ENCODE measurements around the gene CELF6. TPM values are rescaled to one million over a fixed set of nuclear protein-coding genes. Genes with fewer than 3 reads are reported as not detected.
A peak's percentile ranks its signal among the peaks of the same experiment; 100 is the strongest.

CELF6 gene
- total and polyA plus RNA-seq, 2 experiments from 2014 or later = 0.14 TPM; not detected in 1

GRCh38 chr15:72289597-72290325 is 30.2 kb downstream of the CELF6 start:
- H3K4me3 ChIP-seq = no peak overlapping the region
- peak; percentile 50 for ATAC-seq
- no peaks in the 10 kb centered on the region; the same call in 2 of the 3 replicates for H3K4me1 Mint-ChIP-seq

More at GRCh38 chr15:72289597-72290325, 30.2 kb downstream of the CELF6 start:
- Histone ChIP-seq H2AFZ (peak overlapping the region; percentile 63), H3K27ac (ENCODE audit: low read depth) (no peak overlapping the region), H3K36me3 (ENCODE audit: insufficient read depth) (no peaks in the 10 kb centered on the region), H3K4me2 (no peak overlapping the region), H3K4me1 (ENCODE audit: insufficient read depth) (no peaks in the 10 kb centered on the region), H3K79me2 (replicated peaks; ENCODE audit: insufficient read depth) (no peaks in the 10 kb centered on the region), H3K9me2 (ENCODE audit: insufficient read depth) (no peaks in the 10 kb centered on the region), H3F3A (replicated peaks; ENCODE audit: low read depth) (no peaks in the 10 kb centered on the region), H4K20me1 (replicated peaks; ENCODE audit: insufficient read depth) (no peaks in the 10 kb centered on the region), H3K27me3 (ENCODE audit: insufficient read depth) (no peaks in the 10 kb centered on the region)
- Mint-ChIP-seq H3K27me3 (ENCODE audit: insufficient read depth, low read depth, poor library complexity) (peaks cover 5% of the 10 kb centered on the region), H3K27ac (no peak overlapping the region), H3K36me3 (ENCODE audit: low read depth) (no peaks in the 10 kb centered on the region; the same call in 2 of the 3 replicates), H3K4me3 (no peak overlapping the region), H3K9me3 (no peaks in the 10 kb centered on the region; the same call in 2 of the 3 replicates)
- TF ChIP-seq CTCF (conservative IDR thresholded peaks at IDR 0.05; ENCODE audit: low read depth in 2 of 2) = no peak
- TF ChIP-seq STAT1 (IDR thresholded peaks at IDR 0.05; ENCODE audit: unreplicated experiment) = no peak
- no peak for TF ChIP-seq POLR2AphosphoS5 (IDR thresholded peaks at IDR 0.05; ENCODE audit: low read depth)
- TF ChIP-seq JUNB (IDR thresholded peaks at IDR 0.05; ENCODE audit: unreplicated experiment) = no peak
- no peak for TF ChIP-seq ZNF462 (CRISPR knock-in tag; IDR thresholded peaks at IDR 0.05)
- TF ChIP-seq ZNF331 (CRISPR knock-in tag; IDR thresholded peaks at IDR 0.05; ENCODE audit: low read depth) = no peak
- TF ChIP-seq ETS1 (IDR thresholded peaks at IDR 0.05) = no peak
- TF ChIP-seq REST (IDR thresholded peaks at IDR 0.05; ENCODE audit: unreplicated experiment) = no peak
- TF ChIP-seq EZH2 (IDR thresholded peaks at IDR 0.05; ENCODE audit: low read depth, unreplicated experiment) = no peak
- no peak for TF ChIP-seq NANOG (IDR thresholded peaks at IDR 0.05; ENCODE audit: borderline replicate concordance)
- no peak for TF ChIP-seq CREB1 (CRISPR knock-in tag; IDR thresholded peaks at IDR 0.05; ENCODE audit: low read depth)
- DNase-seq (ENCODE audit: low spot score) = no peak
